Upper lobe of left lung (tissue), 6 donors: Measurements from ENCODE around the gene MACROD2. TPM values are rescaled to one million over a fixed set of nuclear protein-coding genes. Genes with fewer than 3 reads are reported as not detected.

ENCODE experiments used
- ATAC-seq, 2 donors: fragments of 200-7000 bp; cut with Tn5 transposase; one replicate each; pipeline ENCODE4 v1.9.1; 2022; ENCODE audit warnings: mild to moderate bottlenecking in 2 of 2, moderate library complexity in 2 of 2; ENCODE audit not compliant: low FRiP score in 2 of 2
- DNase-seq, 2 donors: peaks; one replicate each; pipeline ENCODE4 v3.0.0-alpha.2; 2019 to 2020
- H3K27ac ChIP-seq, 4 donors: fragments of 200-600 bp; sonication (generic); one replicate each; pipeline ENCODE4 v1.5.1; 2016 to 2019
- H3K27me3 ChIP-seq, 4 donors: fragments of 200-600 bp; sonication (generic); one replicate each; pipeline ENCODE4 v1.5.1; 2017 to 2019
- H3K36me3 ChIP-seq, 4 donors: fragments of 200-600 bp; sonication (generic); one replicate each; pipeline ENCODE4 v1.5.1; 2016 to 2019
- H3K4me1 ChIP-seq, 4 donors: fragments of 200-600 bp; sonication (generic); one replicate each; pipeline ENCODE4 v1.5.1; 2018 to 2019
- H3K4me3 ChIP-seq, 4 donors: fragments of 200-600 bp; sonication (generic); one replicate each; pipeline ENCODE4 v1.5.1; 2017 to 2019; ENCODE audit warnings: mild to moderate bottlenecking in 2 of 4, moderate library complexity in 1 of 4
- H3K9me3 ChIP-seq, 4 donors: fragments of 200-600 bp; sonication (generic); one replicate each; pipeline ENCODE4 v1.5.1; 2018 to 2019
- EP300 ChIP-seq, 4 donors: sonication (generic); formaldehyde crosslinking; IDR thresholded peaks; one replicate each; pipeline ENCODE4 v1.5.1; 2017; ENCODE audit warnings: antibody characterized with exemption in 4 of 4, control low read depth in 2 of 4
- POLR2A ChIP-seq, 4 donors: fragments of 450-650 bp; IDR thresholded peaks; one replicate each; pipeline ENCODE4 v1.5.1; 2016 to 2017; ENCODE audit warnings: antibody characterized with exemption in 4 of 4, mild to moderate bottlenecking in 2 of 4
- POLR2AphosphoS5 ChIP-seq, 2 donors: sonication (generic); formaldehyde crosslinking; IDR thresholded peaks; one replicate each; pipeline ENCODE4 v1.5.1; 2017; ENCODE audit warnings: antibody characterized with exemption in 2 of 2
- WGBS, 2 donors: methylation state at CpG; one replicate each; pipeline ENCODE4 v1.1.5; 2017 to 2018; 5-methylcytosine and 5-hydroxymethylcytosine counted together
- total RNA-seq, 6 donors: library from RNA; depleted of rRNA in 4 of 6; stranded (reverse); fragments of >200 nt in 4 of 6; gene quantifications; one replicate each; pipeline versions ENCODE4 v1.1.0 to v1.2.1, GENCODE V29; 2016 to 2021
- TF ChIP-seq, protein P1 (sequence below), 6 experiments: fragments of 450-650 bp in 4 of 6; fragments of 200-600 bp in 2 of 6; sonication (generic) in 2 of 6; IDR thresholded peaks; one replicate each; pipeline ENCODE4 v1.5.1; 2016 to 2019; ENCODE audit warnings: antibody characterized with exemption in 6 of 6
- donor health status: DM: no; HTN: no; CAD: no; lungs with moderate emphysema.
- donor health status: DM: no; HTN: yes; CAD: no; lungs with severe emphysema.

The MACROD2 gene
- total RNA-seq, 6 donors from 2014 or later: 20.7 to 84.3 (median 36.3) TPM

DNA sequence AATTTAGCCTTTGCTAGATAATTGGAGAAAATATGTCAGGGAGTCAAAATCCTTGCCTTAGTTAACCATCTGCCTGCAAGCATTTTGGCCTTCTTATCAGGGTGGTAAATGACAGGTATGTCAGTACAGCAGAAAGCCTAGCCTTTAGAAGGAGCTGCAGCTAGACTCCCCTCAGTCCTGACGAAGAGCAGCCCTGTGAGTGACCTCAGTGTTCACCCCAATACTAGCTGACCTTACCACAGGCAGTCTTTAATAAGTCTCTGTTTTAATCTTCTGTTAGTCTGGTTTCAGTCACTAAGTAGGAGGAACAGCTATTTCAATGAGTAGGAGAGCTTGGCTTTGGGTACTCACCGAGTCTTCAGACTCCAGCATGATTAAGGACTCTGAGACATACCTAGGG lies 682.1 kb downstream of the MACROD2 start:
- H3K9me3 ChIP-seq: peaks cover 0 to 4% (median 0%) of the 10 kb centered on the region in 4 donors
- WGBS, 2 donors: 72 to 79% methylated on average over 2 of the region's 2 CpGs
- no peak for DNase-seq
- H3K36me3 ChIP-seq: no peaks in the 10 kb centered on the region
- ATAC-seq: no peak
- TF ChIP-seq, protein P1, sequence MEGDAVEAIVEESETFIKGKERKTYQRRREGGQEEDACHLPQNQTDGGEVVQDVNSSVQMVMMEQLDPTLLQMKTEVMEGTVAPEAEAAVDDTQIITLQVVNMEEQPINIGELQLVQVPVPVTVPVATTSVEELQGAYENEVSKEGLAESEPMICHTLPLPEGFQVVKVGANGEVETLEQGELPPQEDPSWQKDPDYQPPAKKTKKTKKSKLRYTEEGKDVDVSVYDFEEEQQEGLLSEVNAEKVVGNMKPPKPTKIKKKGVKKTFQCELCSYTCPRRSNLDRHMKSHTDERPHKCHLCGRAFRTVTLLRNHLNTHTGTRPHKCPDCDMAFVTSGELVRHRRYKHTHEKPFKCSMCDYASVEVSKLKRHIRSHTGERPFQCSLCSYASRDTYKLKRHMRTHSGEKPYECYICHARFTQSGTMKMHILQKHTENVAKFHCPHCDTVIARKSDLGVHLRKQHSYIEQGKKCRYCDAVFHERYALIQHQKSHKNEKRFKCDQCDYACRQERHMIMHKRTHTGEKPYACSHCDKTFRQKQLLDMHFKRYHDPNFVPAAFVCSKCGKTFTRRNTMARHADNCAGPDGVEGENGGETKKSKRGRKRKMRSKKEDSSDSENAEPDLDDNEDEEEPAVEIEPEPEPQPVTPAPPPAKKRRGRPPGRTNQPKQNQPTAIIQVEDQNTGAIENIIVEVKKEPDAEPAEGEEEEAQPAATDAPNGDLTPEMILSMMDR (IDR thresholded peaks at IDR 0.05): no peak
- TF ChIP-seq POLR2AphosphoS5 (IDR thresholded peaks at IDR 0.05): no peak
- no peak for TF ChIP-seq POLR2A (IDR thresholded peaks at IDR 0.05)
- TF ChIP-seq EP300 (IDR thresholded peaks at IDR 0.05): no peak
- no peak overlapping the region for H3K4me3 ChIP-seq
- H3K27ac ChIP-seq: no peak overlapping the region
- H3K27me3 ChIP-seq: no peaks in the 10 kb centered on the region
- no peaks in the 10 kb centered on the region for H3K4me1 ChIP-seq

DNA sequence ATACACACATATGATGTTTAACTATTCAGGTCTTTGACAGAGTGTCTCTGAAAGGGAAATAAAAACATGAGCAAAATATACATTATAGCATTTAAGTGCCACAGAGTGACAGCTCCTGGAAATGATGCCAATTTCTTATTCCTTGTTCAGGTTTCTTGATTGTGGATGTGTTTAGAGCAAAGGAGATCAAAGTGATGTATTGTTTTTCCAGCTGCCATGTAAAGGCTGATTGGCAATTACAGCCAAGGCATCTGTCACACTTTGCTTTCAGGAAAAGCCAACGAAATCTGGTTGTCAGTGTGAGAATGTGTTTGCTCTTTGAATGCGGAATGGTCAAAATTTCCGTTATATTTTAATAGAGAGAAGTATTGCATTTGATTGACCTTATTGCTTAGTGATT lies 689.9 kb downstream of the MACROD2 start:
- Histone ChIP-seq H3K4me1 (no peaks in the 10 kb centered on the region), H3K9me3 (no peaks in the 10 kb centered on the region), H3K27me3 (no peaks in the 10 kb centered on the region), H3K27ac (no peak overlapping the region), H3K4me3 (no peak overlapping the region), H3K36me3 (no peaks in the 10 kb centered on the region)
- ATAC-seq (no peak), DNase-seq (no peak)
- TF ChIP-seq POLR2A (IDR thresholded peaks at IDR 0.05) (no peak), POLR2AphosphoS5 (IDR thresholded peaks at IDR 0.05) (no peak), EP300 (IDR thresholded peaks at IDR 0.05) (no peak)
- TF ChIP-seq, protein P1 (IDR thresholded peaks at IDR 0.05): no peak
- WGBS, 2 donors: 64 to 68% methylated on average over 3 of the region's 3 CpGs

DNA sequence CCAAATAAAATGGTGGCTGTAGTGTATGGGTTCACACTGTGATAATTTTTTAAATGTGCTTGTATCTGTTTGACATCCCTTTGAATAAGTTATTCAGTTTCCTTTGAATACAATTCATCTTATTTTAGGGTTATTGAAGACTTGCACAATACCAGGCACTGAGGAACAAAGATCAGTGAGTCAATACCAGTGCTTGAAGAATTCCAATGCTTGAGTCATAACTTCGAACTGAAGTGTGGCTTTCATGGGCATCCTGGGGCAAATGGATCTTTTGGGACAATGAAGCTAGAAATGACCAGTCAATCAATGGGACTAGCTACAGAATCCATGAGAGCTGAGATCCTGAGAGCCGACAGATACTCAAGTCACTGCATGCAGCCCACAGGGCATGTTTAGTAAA lies 692.0 kb downstream of the MACROD2 start:
- DNase-seq (no peak), ATAC-seq (no peak)
- no peaks in the 10 kb centered on the region for H3K4me1 ChIP-seq
- TF ChIP-seq POLR2A (IDR thresholded peaks at IDR 0.05): no peak
- TF ChIP-seq, protein P1 (IDR thresholded peaks at IDR 0.05): no peak
- no peak for TF ChIP-seq EP300 (IDR thresholded peaks at IDR 0.05)
- TF ChIP-seq POLR2AphosphoS5 (IDR thresholded peaks at IDR 0.05): no peak
- no peak overlapping the region for H3K27ac ChIP-seq
- H3K9me3 ChIP-seq: no peaks in the 10 kb centered on the region
- 88 to 92% methylated on average over 2 of the region's 2 CpGs for WGBS, 2 donors
- no peaks in the 10 kb centered on the region for H3K27me3 ChIP-seq
- no peaks in the 10 kb centered on the region for H3K36me3 ChIP-seq
- H3K4me3 ChIP-seq: no peak overlapping the region

DNA sequence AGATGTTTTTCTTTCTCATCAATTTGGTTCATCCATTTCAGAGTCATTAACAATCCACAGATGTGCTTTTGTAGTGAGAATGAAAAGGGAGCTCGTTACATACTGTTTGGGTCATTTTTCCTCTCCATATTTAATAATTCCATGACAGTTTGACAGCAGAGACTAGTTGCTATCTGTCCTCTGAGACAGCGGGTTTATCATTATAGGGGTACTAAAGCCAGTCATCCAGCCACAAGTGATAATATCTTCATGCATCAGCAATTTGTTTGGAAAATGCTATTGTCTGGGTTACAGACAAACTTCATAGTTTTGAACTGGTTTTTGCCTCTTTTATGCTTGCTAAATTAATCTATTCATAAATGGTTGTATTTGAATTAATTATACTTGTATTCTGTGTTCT lies 692.7 kb downstream of the MACROD2 start:
- H3K27me3 ChIP-seq: no peaks in the 10 kb centered on the region
- DNase-seq (no peak), ATAC-seq (no peak)
- H3K36me3 ChIP-seq: no peaks in the 10 kb centered on the region
- TF ChIP-seq POLR2A (IDR thresholded peaks at IDR 0.05): no peak
- TF ChIP-seq EP300 (IDR thresholded peaks at IDR 0.05): no peak
- TF ChIP-seq, protein P1 (IDR thresholded peaks at IDR 0.05): no peak
- no peak for TF ChIP-seq POLR2AphosphoS5 (IDR thresholded peaks at IDR 0.05)
- no peaks in the 10 kb centered on the region for H3K9me3 ChIP-seq
- WGBS, 2 donors: 80 to 86% methylated on average over 2 of the region's 2 CpGs
- no peak overlapping the region for H3K27ac ChIP-seq
- no peak overlapping the region for H3K4me3 ChIP-seq
- no peaks in the 10 kb centered on the region for H3K4me1 ChIP-seq

DNA sequence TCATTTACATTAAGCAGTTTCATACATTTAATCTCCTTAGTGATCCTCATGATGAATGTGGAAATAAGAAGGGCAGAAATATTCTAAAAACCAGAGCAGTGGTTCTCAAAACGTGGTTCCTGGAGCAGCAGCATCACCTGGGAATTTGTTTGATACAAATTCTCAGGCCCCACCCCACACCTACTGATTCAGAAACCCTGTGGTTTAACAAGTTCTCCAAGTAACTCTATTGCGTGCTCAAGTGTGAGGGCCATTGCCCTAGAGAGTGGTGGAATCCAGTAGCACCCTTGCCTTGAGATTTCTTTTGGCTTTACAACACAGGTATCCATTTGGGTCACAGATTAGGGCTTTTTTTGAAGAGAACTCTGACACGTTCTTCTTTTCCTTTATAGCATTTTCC lies 696.7 kb downstream of the MACROD2 start:
- H3K36me3 ChIP-seq: no peaks in the 10 kb centered on the region
- no peaks in the 10 kb centered on the region for H3K9me3 ChIP-seq
- no peak overlapping the region for H3K4me3 ChIP-seq
- no peaks in the 10 kb centered on the region for H3K27me3 ChIP-seq
- H3K27ac ChIP-seq: no peak overlapping the region
- TF ChIP-seq, protein P1 (IDR thresholded peaks at IDR 0.05): no peak
- TF ChIP-seq POLR2AphosphoS5 (IDR thresholded peaks at IDR 0.05) (no peak), POLR2A (IDR thresholded peaks at IDR 0.05) (no peak), EP300 (IDR thresholded peaks at IDR 0.05) (no peak)
- DNase-seq: no peak
- 65 to 74% methylated on average over 3 of the region's 3 CpGs for WGBS, 2 donors
- no peak for ATAC-seq
- H3K4me1 ChIP-seq: peaks cover 0 to under 1% (median 0%) of the 10 kb centered on the region in 4 donors
